ENCODE results near the gene SIGLEC7. TPM values are rescaled to one million over a fixed set of nuclear protein-coding genes. Genes with fewer than 3 reads are reported as not detected.
A peak's percentile ranks its signal among the peaks of the same experiment; 100 is the strongest.

Gene SIGLEC7
- total RNA-seq, 6 experiments from 2014 or later: 2.4 to 7.3 (median 3.9) TPM

DNA sequence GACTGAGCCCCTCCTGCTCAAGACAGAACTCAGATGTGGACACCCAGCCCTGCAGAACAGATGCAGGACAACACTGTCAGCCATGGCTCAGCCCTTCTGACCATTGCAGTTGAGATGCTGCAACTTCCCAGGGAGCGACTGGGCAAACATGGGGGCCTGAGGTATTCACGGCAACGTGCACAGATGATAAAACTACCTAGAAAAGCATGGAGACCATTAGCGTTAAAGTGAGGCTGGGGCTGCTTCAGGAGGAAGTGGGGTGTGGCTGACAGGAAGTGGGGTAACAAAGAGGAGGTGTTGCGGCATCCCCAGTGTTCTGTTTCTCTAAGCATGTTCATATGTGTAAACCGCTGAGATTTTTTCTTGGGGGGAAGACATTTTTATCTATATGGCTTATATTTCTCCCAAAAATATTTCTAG, 18.7 kb upstream of the SIGLEC7 start:
- TF ChIP-seq, protein P1, sequence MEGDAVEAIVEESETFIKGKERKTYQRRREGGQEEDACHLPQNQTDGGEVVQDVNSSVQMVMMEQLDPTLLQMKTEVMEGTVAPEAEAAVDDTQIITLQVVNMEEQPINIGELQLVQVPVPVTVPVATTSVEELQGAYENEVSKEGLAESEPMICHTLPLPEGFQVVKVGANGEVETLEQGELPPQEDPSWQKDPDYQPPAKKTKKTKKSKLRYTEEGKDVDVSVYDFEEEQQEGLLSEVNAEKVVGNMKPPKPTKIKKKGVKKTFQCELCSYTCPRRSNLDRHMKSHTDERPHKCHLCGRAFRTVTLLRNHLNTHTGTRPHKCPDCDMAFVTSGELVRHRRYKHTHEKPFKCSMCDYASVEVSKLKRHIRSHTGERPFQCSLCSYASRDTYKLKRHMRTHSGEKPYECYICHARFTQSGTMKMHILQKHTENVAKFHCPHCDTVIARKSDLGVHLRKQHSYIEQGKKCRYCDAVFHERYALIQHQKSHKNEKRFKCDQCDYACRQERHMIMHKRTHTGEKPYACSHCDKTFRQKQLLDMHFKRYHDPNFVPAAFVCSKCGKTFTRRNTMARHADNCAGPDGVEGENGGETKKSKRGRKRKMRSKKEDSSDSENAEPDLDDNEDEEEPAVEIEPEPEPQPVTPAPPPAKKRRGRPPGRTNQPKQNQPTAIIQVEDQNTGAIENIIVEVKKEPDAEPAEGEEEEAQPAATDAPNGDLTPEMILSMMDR (IDR thresholded peaks at IDR 0.05): no peak
- no peak for TF ChIP-seq POLR2A (IDR thresholded peaks at IDR 0.05)

DNA sequence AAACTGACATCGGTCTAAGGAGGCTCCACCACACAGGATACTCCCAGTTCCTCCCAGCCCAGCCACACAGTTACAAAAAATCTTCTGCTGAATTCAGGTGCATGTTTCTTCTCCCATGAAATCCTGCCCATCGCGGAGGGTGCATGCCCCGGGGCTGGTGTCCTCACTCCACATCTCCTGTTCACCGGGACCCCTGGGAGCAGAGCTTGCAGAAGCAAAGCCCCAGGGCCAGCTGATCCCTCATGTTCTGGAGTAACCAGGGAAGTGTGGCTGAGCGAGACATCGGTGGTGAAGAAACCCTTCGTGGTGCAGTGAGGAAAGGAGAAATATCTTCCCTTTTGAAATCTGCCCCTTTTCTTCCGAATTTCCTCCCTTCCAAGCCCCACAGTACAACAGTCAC, 18.3 kb upstream of the SIGLEC7 start:
- ATAC-seq: no peak
- 61% methylated on average over 8 of the region's 9 CpGs for WGBS (ENCODE audit: insufficient coverage, low coverage, low lambda C conversion rate, missing lambda C conversion rate)

More for the DNA sequence above, 18.7 kb upstream of the SIGLEC7 start:
- 27% methylated on average over 5 of the region's 6 CpGs for WGBS (ENCODE audit: insufficient coverage, low coverage, low lambda C conversion rate, missing lambda C conversion rate)
- no peaks in the 10 kb centered on the region for H3K9me3 ChIP-seq
- DNase-seq (peak in 1 of 3 donors; percentile 62), ATAC-seq (peak in 3 of 4 donors; percentile 15 to 26 (median 23))
- peak overlapping the region; percentile 47 to 81 (median 60) for H3K27ac ChIP-seq
- no peak overlapping the region for H3K4me3 ChIP-seq
- H3K4me1 ChIP-seq: no peaks in the 10 kb centered on the region
- H3K36me3 ChIP-seq: no peaks in the 10 kb centered on the region
- H3K27me3 ChIP-seq: no peaks in the 10 kb centered on the region
- intact Hi-C loops (cut with DNase I): no loop called here

DNA sequence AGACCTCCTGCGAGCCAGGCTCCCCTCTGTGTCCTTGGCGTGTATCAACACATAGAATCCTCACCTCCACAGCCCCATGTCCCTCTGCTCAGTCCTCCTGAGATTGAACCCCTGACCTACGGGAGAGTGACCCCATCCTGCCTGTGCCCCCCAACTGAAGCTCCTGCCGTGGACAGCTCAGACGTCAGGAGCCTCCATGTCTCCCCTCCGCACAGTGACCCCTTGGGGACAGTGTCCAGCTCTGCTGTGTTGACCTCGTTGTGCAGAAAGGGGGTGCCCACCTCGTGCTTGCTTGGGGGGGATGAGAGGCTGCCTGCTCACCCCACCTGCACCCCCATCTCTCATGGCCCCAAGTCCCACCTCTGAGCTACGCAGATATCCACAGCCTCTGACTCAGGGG, 17.9 kb upstream of the SIGLEC7 start:
- Histone ChIP-seq H3K4me1 (no peaks in the 10 kb centered on the region), H3K27ac (peak overlapping the region; percentile 40 to 81 (median 60))
- 55% methylated on average over 4 of the region's 9 CpGs for WGBS (ENCODE audit: insufficient coverage, low coverage, low lambda C conversion rate, missing lambda C conversion rate)

More for the DNA sequence above, 18.3 kb upstream of the SIGLEC7 start:
- no peaks in the 10 kb centered on the region for H3K4me1 ChIP-seq
- no peaks in the 10 kb centered on the region for H3K36me3 ChIP-seq
- no peaks in the 10 kb centered on the region for H3K9me3 ChIP-seq
- intact Hi-C loops (cut with DNase I): no loop called here
- no peak for TF ChIP-seq POLR2A (IDR thresholded peaks at IDR 0.05)
- TF ChIP-seq, protein P1 (IDR thresholded peaks at IDR 0.05): no peak
- H3K27ac ChIP-seq: peak overlapping the region; percentile 40 to 81 (median 60)
- DNase-seq: no peak
- no peaks in the 10 kb centered on the region for H3K27me3 ChIP-seq
- no peak overlapping the region for H3K4me3 ChIP-seq

DNA sequence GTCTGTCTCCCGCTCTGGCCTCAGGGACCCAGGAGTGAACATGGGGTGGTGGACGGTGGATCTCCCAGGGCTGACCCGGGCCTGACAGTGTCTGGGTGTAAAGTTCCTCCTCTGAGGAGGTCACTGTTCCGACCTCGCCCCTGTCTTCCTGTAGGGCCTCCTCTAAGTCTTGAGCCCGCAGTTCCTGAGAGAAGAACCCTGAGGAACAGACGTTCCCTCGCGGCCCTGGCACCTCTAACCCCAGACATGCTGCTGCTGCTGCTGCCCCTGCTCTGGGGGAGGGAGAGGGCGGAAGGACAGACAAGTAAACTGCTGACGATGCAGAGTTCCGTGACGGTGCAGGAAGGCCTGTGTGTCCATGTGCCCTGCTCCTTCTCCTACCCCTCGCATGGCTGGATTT, 17.4 kb upstream of the SIGLEC7 start, which contains the start of gene SIGLEC9:
TSS of gene SIGLEC9 (plus strand) at position 178 of the 400 bp plus-strand sequence. CDS start at position 247, 69 bp downstream.
- 31% methylated on average over 10 of the region's 14 CpGs for WGBS (ENCODE audit: insufficient coverage, low coverage, low lambda C conversion rate, missing lambda C conversion rate)
- H3K4me1 ChIP-seq: no peaks in the 10 kb centered on the region
- no peaks in the 10 kb centered on the region for H3K9me3 ChIP-seq
- H3K36me3 ChIP-seq: no peaks in the 10 kb centered on the region
- ATAC-seq: peak; percentile 48 to 57 (median 53)
- intact Hi-C loops (cut with DNase I): no loop called here
- peak; percentile 57 to 78 (median 69) for DNase-seq
- no peaks in the 10 kb centered on the region for H3K27me3 ChIP-seq
- H3K27ac ChIP-seq: peak within 1 kb of the TSS; percentile 40 to 81 (median 60)
- H3K4me3 ChIP-seq: peak within 1 kb of the TSS; percentile 16 to 33 (median 16)
- peak; percentile 47 for TF ChIP-seq POLR2A (IDR thresholded peaks at IDR 0.05)
- TF ChIP-seq, protein P1 (IDR thresholded peaks at IDR 0.05): no peak

More for the DNA sequence above, 17.9 kb upstream of the SIGLEC7 start:
- no peak overlapping the region for H3K4me3 ChIP-seq
- ATAC-seq (no peak), DNase-seq (no peak)
- TF ChIP-seq, protein P1 (IDR thresholded peaks at IDR 0.05): no peak
- H3K36me3 ChIP-seq: no peaks in the 10 kb centered on the region
- no peaks in the 10 kb centered on the region for H3K27me3 ChIP-seq
- H3K9me3 ChIP-seq: no peaks in the 10 kb centered on the region
- intact Hi-C loops (cut with DNase I): no loop called here
